ENCODE measurements around the gene DNAJB8. TPM values are rescaled to one million over a fixed set of nuclear protein-coding genes. Genes with fewer than 3 reads are reported as not detected.

The DNAJB8 gene
- total and polyA plus RNA-seq, 8 donors = not detected

GRCh38 chr3:128453501-128454309 lies 13.0 kb downstream of the DNAJB8 start:
- no peak for ATAC-seq
- intact Hi-C loops (cut with DNase I) = no loop called here
- no peaks in the 10 kb centered on the region for H3K36me3 ChIP-seq
- no peaks in the 10 kb centered on the region for H3K9me3 ChIP-seq
- H3K27me3 ChIP-seq = peaks cover 0 to 50% of the 10 kb centered on the region in 2 donors
- no peak overlapping the region for H3K4me3 ChIP-seq
- H3K4me1 ChIP-seq = no peaks in the 10 kb centered on the region
- no peak overlapping the region for H3K27ac ChIP-seq
- peak in 1 of 4 donors; percentile 75 for DNase-seq
- TF ChIP-seq CTCF (IDR thresholded peaks at IDR 0.05) = no peak

DNA sequence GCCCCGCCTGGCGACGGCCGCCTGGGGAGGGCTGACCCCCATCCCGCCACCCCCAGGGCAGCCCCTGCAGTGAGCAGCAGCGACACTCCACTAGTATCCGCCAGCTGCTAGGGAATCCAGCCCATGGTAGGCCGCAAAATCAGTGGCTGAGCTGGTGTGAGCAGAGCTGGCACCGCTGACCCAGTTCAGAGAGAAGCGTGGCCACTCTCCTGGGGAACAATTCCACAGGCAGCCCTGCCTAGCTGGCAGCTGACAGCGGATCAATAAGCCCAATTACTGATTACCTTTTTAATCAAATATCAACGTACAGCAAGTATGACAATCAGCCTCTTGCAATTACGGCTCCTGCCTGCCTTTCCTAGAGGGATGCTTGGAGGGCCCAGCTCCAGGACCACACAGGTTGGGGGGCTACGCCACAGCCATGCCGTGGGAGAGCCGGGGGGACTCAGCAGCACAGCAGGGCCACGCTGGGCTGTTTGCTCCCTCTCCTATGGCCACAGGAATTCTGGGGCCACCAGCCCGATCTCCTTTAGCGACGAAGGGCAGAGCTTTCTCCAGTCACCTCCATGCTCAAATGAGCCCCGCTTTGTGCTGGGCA lies 13.9 kb downstream of the DNAJB8 start:
- intact Hi-C loops (cut with DNase I) = no loop called here
- no peak overlapping the region for H3K4me3 ChIP-seq
- DNase-seq = peak in 1 of 4 donors; percentile 40

DNA sequence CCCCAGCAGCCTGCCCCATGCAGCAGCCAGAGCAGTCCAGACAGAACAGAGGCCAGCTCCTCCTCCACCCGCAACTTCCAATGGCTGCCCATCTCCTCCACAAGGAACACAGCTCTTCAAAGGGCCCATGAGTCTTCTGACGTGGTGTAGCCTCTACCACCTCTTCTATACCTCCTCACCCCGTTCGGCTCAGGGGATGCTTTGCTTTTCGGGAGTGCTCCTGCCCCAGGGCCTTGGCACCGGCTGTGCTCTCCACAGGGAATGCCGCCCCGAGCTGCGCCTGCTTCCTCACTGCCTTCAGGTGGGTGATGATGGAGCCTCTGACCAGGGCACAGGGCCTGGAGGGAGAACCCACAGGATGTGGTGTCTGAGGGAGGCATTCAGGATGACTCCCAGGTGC lies 14.6 kb downstream of the DNAJB8 start:
- no peak for TF ChIP-seq CTCF (IDR thresholded peaks at IDR 0.05)
- no peak for DNase-seq
- no peaks in the 10 kb centered on the region for H3K36me3 ChIP-seq
- no peaks in the 10 kb centered on the region for H3K9me3 ChIP-seq
- intact Hi-C loops (cut with DNase I) = no loop called here
- no peak overlapping the region for H3K27ac ChIP-seq
- no peaks in the 10 kb centered on the region for H3K4me1 ChIP-seq
- no peak overlapping the region for H3K4me3 ChIP-seq
- ATAC-seq = no peak
- H3K27me3 ChIP-seq = peaks cover 0 to 49% of the 10 kb centered on the region in 2 donors

More for the DNA sequence above, 13.9 kb downstream of the DNAJB8 start:
- Histone ChIP-seq H3K4me1 (no peaks in the 10 kb centered on the region), H3K27me3 (peaks cover 0 to 50% of the 10 kb centered on the region in 2 donors), H3K9me3 (no peaks in the 10 kb centered on the region), H3K27ac (no peak overlapping the region), H3K36me3 (no peaks in the 10 kb centered on the region)
- no peak for TF ChIP-seq CTCF (IDR thresholded peaks at IDR 0.05)
- no peak for ATAC-seq

- Histone ChIP-seq H3K27me3 (peaks cover 0 to 19% of the 10 kb centered on the region in 2 donors), H3K36me3 (no peaks in the 10 kb centered on the region), H3K27ac (no peak overlapping the region), H3K9me3 (no peaks in the 10 kb centered on the region), H3K4me1 (no peaks in the 10 kb centered on the region), H3K4me3 (no peak overlapping the region)
- intact Hi-C loops (cut with DNase I) = no loop called here
- no peak for ATAC-seq
- TF ChIP-seq CTCF (IDR thresholded peaks at IDR 0.05) = no peak
- peak in 1 of 4 donors; percentile 40 for DNase-seq
Observed at GRCh38 chr3:128449111-128449638, 17.5 kb downstream of the DNAJB8 start.

DNA sequence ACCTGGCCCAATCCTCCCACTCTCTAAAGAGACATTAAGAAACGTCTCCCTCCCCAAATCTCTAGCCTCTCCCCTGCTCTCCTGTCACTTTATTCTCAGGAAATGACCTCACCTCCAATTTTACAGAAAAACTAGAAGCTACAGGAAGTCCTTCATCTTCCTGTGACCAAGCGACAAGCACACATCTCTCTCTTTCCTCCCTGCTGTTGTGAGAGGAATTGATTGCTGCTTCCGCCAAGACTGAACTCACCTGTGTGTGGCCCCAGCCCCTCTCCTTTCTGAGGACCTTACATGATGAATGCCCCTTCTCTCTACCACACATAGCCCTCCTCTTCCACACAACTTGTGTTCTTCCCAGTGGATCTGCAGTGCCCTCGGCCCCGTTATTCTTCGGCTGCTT lies 18.2 kb downstream of the DNAJB8 start:
- Histone ChIP-seq H3K9me3 (no peaks in the 10 kb centered on the region), H3K27me3 (peaks cover 0 to 12% of the 10 kb centered on the region in 2 donors), H3K4me3 (no peak overlapping the region), H3K36me3 (no peaks in the 10 kb centered on the region), H3K27ac (no peak overlapping the region), H3K4me1 (no peaks in the 10 kb centered on the region)
- intact Hi-C loops (cut with DNase I) = no loop called here
- no peak for TF ChIP-seq CTCF (IDR thresholded peaks at IDR 0.05)
- peak in 1 of 4 donors; percentile 19 for DNase-seq
- no peak for ATAC-seq

Measured in left lung (tissue), 10 donors.